ENCODE data around the gene C1orf210.

The C1orf210 gene

GRCh38 chr1:43280692-43281091 is 4.7 kb downstream of the C1orf210 start:
- no peak overlapping the region for H3K4me3 ChIP-seq (IDR thresholded peaks at IDR 0.05; ENCODE audit: insufficient read depth, low read depth, low read length)
- no peaks in the 10 kb centered on the region for H4K20me1 ChIP-seq (ENCODE audit: insufficient read depth)
- no peaks in the 10 kb centered on the region for H3K4me1 ChIP-seq (ENCODE audit: low read depth, poor library complexity, severe bottlenecking)
- H3K79me2 ChIP-seq (ENCODE audit: insufficient read depth, low read depth) = no peaks in the 10 kb centered on the region
- H3K4me2 ChIP-seq = no peak overlapping the region
- no peak for TF ChIP-seq CTCF (conservative IDR thresholded peaks at IDR 0.05; ENCODE audit: low read depth, low read length)
- H3K9ac ChIP-seq = no peak overlapping the region
- H3K27me3 ChIP-seq (ENCODE audit: insufficient read depth, low read depth) = no peaks in the 10 kb centered on the region
- H3K27ac ChIP-seq = no peak overlapping the region
- H2AFZ ChIP-seq (ENCODE audit: low read depth) = no peak overlapping the region
- no peaks in the 10 kb centered on the region for H3K36me3 ChIP-seq (ENCODE audit: insufficient read depth)

- no peak overlapping the region for H2AFZ ChIP-seq (ENCODE audit: low read depth)
- no peak for TF ChIP-seq CTCF (conservative IDR thresholded peaks at IDR 0.05; ENCODE audit: low read depth, low read length)
- H4K20me1 ChIP-seq (ENCODE audit: insufficient read depth) = no peaks in the 10 kb centered on the region
- H3K27ac ChIP-seq = no peak overlapping the region
- H3K79me2 ChIP-seq (ENCODE audit: insufficient read depth, low read depth) = no peaks in the 10 kb centered on the region
- no peak overlapping the region for H3K4me3 ChIP-seq (IDR thresholded peaks at IDR 0.05; ENCODE audit: insufficient read depth, low read depth, low read length)
- H3K4me1 ChIP-seq (ENCODE audit: low read depth, poor library complexity, severe bottlenecking) = no peaks in the 10 kb centered on the region
- H3K36me3 ChIP-seq (ENCODE audit: insufficient read depth) = no peaks in the 10 kb centered on the region
- no peaks in the 10 kb centered on the region for H3K27me3 ChIP-seq (ENCODE audit: insufficient read depth, low read depth)
- H3K4me2 ChIP-seq = no peak overlapping the region
- no peak overlapping the region for H3K9ac ChIP-seq
Measured at GRCh38 chr1:43279666-43280065, 5.7 kb downstream of the C1orf210 start.

GRCh38 chr1:43279161-43279560 is 6.2 kb downstream of the C1orf210 start:
- H2AFZ ChIP-seq (ENCODE audit: low read depth) = no peak overlapping the region

GRCh38 chr1:43277116-43277876 is 8.1 kb downstream of the C1orf210 start:
- Histone ChIP-seq H3K4me1 (ENCODE audit: low read depth, poor library complexity, severe bottlenecking) (no peaks in the 10 kb centered on the region), H3K9ac (no peak overlapping the region), H3K4me3 (IDR thresholded peaks at IDR 0.05; ENCODE audit: insufficient read depth, low read depth, low read length) (no peak overlapping the region), H3K36me3 (ENCODE audit: insufficient read depth) (no peaks in the 10 kb centered on the region), H2AFZ (ENCODE audit: low read depth) (no peak overlapping the region), H3K4me2 (no peak overlapping the region), H3K79me2 (ENCODE audit: insufficient read depth, low read depth) (no peaks in the 10 kb centered on the region), H3K27ac (no peak overlapping the region), H4K20me1 (ENCODE audit: insufficient read depth) (no peaks in the 10 kb centered on the region), H3K27me3 (ENCODE audit: insufficient read depth, low read depth) (no peaks in the 10 kb centered on the region)
- TF ChIP-seq CTCF (conservative IDR thresholded peaks at IDR 0.05; ENCODE audit: low read depth, low read length) = no peak

More at GRCh38 chr1:43279161-43279560, 6.2 kb downstream of the C1orf210 start:
- Histone ChIP-seq H3K27me3 (ENCODE audit: insufficient read depth, low read depth) (no peaks in the 10 kb centered on the region), H4K20me1 (ENCODE audit: insufficient read depth) (no peaks in the 10 kb centered on the region), H3K4me3 (IDR thresholded peaks at IDR 0.05; ENCODE audit: insufficient read depth, low read depth, low read length) (no peak overlapping the region), H3K4me1 (ENCODE audit: low read depth, poor library complexity, severe bottlenecking) (no peaks in the 10 kb centered on the region), H3K36me3 (ENCODE audit: insufficient read depth) (no peaks in the 10 kb centered on the region), H3K4me2 (no peak overlapping the region), H3K27ac (no peak overlapping the region), H3K9ac (no peak overlapping the region), H3K79me2 (ENCODE audit: insufficient read depth, low read depth) (no peaks in the 10 kb centered on the region)
- no peak for TF ChIP-seq CTCF (conservative IDR thresholded peaks at IDR 0.05; ENCODE audit: low read depth, low read length)

All from KMS-11 (cell line).